ENCODE results near the gene GMIP. TPM values are rescaled to one million over a fixed set of nuclear protein-coding genes. Genes with fewer than 3 reads are reported as not detected.

GMIP gene
- total and polyA plus RNA-seq, 2 donors (not counting 1 experiment from before 2014, with no cell fraction given): 2.3 to 5.3 TPM

DNA sequence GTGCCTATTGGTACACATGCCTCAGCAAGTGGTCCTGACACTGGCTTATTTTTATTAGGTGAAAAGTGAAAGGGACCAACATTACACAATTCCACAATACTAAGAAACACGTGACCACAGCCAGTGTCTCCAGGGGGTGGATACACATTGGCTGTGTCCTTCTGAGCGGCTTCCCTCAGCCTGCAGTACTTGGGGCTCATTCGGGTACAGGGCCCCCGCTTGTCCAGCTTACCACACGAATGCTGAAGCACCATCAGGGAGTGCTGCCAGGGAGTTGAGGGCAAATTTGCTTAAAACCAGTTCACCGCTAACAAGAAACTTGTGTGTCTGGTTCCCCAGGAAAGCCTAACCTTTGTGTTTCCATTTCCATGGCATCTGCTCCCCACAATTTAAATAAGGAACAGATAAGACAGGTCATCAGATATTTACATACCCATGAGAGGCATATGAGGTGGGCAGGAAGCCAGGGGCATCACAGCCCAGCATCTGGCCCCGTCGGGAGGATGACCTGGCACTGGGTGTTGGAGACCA lies 48.2 kb downstream of the GMIP start:
- no peaks in the 10 kb centered on the region for H3K27me3 ChIP-seq (ENCODE audit: control insufficient read depth, insufficient read depth, low read length)
- peak in 1 of 2 donors; percentile 73 for DNase-seq (ENCODE audit: low read depth in 2 of 2)
- no peak overlapping the region for H2AFZ ChIP-seq (ENCODE audit: low read length)
- no peak overlapping the region for H3K4me2 ChIP-seq (ENCODE audit: extremely low read depth, insufficient read depth, low read length)
- no peak for TF ChIP-seq EZH2 (IDR thresholded peaks at IDR 0.05; ENCODE audit: low read length, missing control alignments)
- TF ChIP-seq, protein P1, sequence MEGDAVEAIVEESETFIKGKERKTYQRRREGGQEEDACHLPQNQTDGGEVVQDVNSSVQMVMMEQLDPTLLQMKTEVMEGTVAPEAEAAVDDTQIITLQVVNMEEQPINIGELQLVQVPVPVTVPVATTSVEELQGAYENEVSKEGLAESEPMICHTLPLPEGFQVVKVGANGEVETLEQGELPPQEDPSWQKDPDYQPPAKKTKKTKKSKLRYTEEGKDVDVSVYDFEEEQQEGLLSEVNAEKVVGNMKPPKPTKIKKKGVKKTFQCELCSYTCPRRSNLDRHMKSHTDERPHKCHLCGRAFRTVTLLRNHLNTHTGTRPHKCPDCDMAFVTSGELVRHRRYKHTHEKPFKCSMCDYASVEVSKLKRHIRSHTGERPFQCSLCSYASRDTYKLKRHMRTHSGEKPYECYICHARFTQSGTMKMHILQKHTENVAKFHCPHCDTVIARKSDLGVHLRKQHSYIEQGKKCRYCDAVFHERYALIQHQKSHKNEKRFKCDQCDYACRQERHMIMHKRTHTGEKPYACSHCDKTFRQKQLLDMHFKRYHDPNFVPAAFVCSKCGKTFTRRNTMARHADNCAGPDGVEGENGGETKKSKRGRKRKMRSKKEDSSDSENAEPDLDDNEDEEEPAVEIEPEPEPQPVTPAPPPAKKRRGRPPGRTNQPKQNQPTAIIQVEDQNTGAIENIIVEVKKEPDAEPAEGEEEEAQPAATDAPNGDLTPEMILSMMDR (conservative IDR thresholded peaks at IDR 0.05 in 1 of 2, IDR thresholded peaks at IDR 0.05 in 1 of 2; ENCODE audit: low read depth in 1 of 2, low read length in 2 of 2): no peak
- H3K9me3 ChIP-seq (ENCODE audit: control insufficient read depth, insufficient read depth, low read depth, low read length): no peaks in the 10 kb centered on the region
- no peak overlapping the region for H3K4me3 ChIP-seq (replicated peaks in 1 of 4; ENCODE audit: control extremely low read depth in 1 of 4, insufficient read depth in 1 of 4, low read depth in 3 of 4, low read length in 4 of 4)
- no peaks in the 10 kb centered on the region for H3K36me3 ChIP-seq (ENCODE audit: control insufficient read depth, insufficient read depth, low read length)
- no peak overlapping the region for H3K9ac ChIP-seq (ENCODE audit: insufficient read depth, low read length)
- peaks cover 18% of the 10 kb centered on the region for H3K4me1 ChIP-seq (ENCODE audit: control insufficient read depth, extremely low read depth, insufficient read depth, low read length)
- H4K20me1 ChIP-seq (ENCODE audit: control insufficient read depth, extremely low read depth, insufficient read depth, low read length): no peaks in the 10 kb centered on the region
- no peaks in the 10 kb centered on the region for H3K79me2 ChIP-seq (ENCODE audit: control insufficient read depth, insufficient read depth, low read length)
- H3K27ac ChIP-seq (ENCODE audit: insufficient read depth, low read length): no peak overlapping the region

DNA sequence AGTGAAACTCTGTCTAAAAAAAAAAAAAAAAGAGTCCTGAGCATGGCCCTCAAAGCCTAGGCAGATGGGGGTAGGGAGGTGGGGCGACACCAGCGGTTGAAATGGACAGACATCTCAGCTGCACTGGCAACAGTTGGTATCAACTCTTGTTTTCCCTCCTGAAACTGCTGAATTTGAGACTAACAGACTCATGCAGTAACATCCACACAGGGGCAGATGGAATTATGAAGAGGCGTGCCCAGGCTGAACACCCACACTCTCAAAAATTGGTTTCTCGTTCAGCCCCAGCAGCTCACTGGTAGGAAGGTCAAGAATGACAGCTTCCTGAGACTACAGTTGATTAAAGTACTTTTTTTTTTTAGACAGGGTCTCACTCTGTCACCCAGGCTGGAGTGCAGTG lies 49.1 kb downstream of the GMIP start:
- no peak for TF ChIP-seq EZH2 (IDR thresholded peaks at IDR 0.05; ENCODE audit: low read length, missing control alignments)
- TF ChIP-seq, protein P1 (conservative IDR thresholded peaks at IDR 0.05 in 1 of 2, IDR thresholded peaks at IDR 0.05 in 1 of 2; ENCODE audit: low read depth in 1 of 2, low read length in 2 of 2): no peak
- Histone ChIP-seq H3K9me3 (ENCODE audit: control insufficient read depth, insufficient read depth, low read depth, low read length) (no peaks in the 10 kb centered on the region), H3K36me3 (ENCODE audit: control insufficient read depth, insufficient read depth, low read length) (no peaks in the 10 kb centered on the region), H3K79me2 (ENCODE audit: control insufficient read depth, insufficient read depth, low read length) (no peaks in the 10 kb centered on the region), H3K4me1 (ENCODE audit: control insufficient read depth, extremely low read depth, insufficient read depth, low read length) (peaks cover 18% of the 10 kb centered on the region), H3K9ac (ENCODE audit: insufficient read depth, low read length) (no peak overlapping the region), H4K20me1 (ENCODE audit: control insufficient read depth, extremely low read depth, insufficient read depth, low read length) (no peaks in the 10 kb centered on the region), H3K4me3 (replicated peaks in 1 of 4; ENCODE audit: control extremely low read depth in 1 of 4, insufficient read depth in 1 of 4, low read depth in 3 of 4, low read length in 4 of 4) (no peak overlapping the region), H3K4me2 (ENCODE audit: extremely low read depth, insufficient read depth, low read length) (no peak overlapping the region), H3K27me3 (ENCODE audit: control insufficient read depth, insufficient read depth, low read length) (no peaks in the 10 kb centered on the region), H3K27ac (ENCODE audit: insufficient read depth, low read length) (no peak overlapping the region), H2AFZ (ENCODE audit: low read length) (no peak overlapping the region)
- no peak for DNase-seq (ENCODE audit: low read depth in 2 of 2)

DNA sequence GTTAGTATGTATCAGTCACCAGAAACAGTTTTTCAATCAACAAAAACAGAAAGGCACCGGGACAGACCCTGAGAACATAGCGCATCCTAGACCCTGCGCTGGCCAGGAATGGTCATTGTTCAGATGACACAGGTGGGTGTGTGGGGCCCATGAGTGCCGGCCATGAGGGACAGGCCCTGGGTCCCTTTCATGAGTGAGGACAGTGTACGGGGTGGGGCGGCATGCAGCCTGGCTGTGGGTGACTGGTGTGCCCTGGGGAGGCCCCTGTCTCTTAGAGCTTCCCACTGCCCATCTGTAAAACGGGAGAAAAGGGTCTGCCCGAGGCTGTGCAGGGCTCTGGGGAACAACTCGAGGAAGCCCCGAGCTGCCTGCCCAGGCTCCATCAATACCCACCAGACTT lies 50.8 kb downstream of the GMIP start:
- DNase-seq (ENCODE audit: low read depth in 2 of 2): no peak
- Histone ChIP-seq H3K4me3 (replicated peaks in 1 of 4; ENCODE audit: control extremely low read depth in 1 of 4, insufficient read depth in 1 of 4, low read depth in 3 of 4, low read length in 4 of 4) (no peak overlapping the region), H3K4me2 (ENCODE audit: extremely low read depth, insufficient read depth, low read length) (no peak overlapping the region), H2AFZ (ENCODE audit: low read length) (no peak overlapping the region), H3K9me3 (ENCODE audit: control insufficient read depth, insufficient read depth, low read depth, low read length) (no peaks in the 10 kb centered on the region), H3K36me3 (ENCODE audit: control insufficient read depth, insufficient read depth, low read length) (no peaks in the 10 kb centered on the region), H3K4me1 (ENCODE audit: control insufficient read depth, extremely low read depth, insufficient read depth, low read length) (peaks cover 18% of the 10 kb centered on the region), H3K27me3 (ENCODE audit: control insufficient read depth, insufficient read depth, low read length) (no peaks in the 10 kb centered on the region), H3K79me2 (ENCODE audit: control insufficient read depth, insufficient read depth, low read length) (no peaks in the 10 kb centered on the region), H3K9ac (ENCODE audit: insufficient read depth, low read length) (no peak overlapping the region), H3K27ac (ENCODE audit: insufficient read depth, low read length) (no peak overlapping the region), H4K20me1 (ENCODE audit: control insufficient read depth, extremely low read depth, insufficient read depth, low read length) (no peaks in the 10 kb centered on the region)
- TF ChIP-seq EZH2 (IDR thresholded peaks at IDR 0.05; ENCODE audit: low read length, missing control alignments): no peak
- TF ChIP-seq, protein P1 (conservative IDR thresholded peaks at IDR 0.05 in 1 of 2, IDR thresholded peaks at IDR 0.05 in 1 of 2; ENCODE audit: low read depth in 1 of 2, low read length in 2 of 2): no peak

All from fibroblast of lung (primary cell).